Measurements from ENCODE around the gene BCL11A. TPM values are rescaled to one million over a fixed set of nuclear protein-coding genes. Genes with fewer than 3 reads are reported as not detected.

The BCL11A gene
- total RNA-seq, 1 donor from 2014 or later: 31.2 TPM

DNA sequence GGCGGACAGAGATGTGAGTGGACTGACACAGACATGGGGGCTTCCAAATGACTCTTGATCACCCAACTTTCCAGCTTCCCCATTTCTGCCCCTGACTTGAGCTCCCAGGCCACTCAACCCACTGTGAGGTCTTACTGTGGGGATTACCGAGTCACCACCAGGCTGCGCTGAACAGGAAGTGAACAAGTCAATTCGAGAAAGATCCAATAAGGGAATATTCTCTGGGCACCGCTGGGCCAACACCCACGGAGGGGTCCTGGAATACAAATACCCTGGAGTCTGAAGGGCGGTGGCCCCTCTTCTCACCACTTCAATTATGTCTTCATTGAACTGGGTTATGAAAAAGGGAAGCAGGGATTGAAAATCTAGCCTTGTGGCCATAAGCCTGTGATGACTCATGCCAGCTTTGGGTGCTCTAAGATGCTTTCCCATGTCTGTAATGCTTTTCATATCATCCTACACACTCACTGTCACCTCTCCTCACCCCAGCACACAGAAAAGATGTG is 37.7 kb downstream of the BCL11A start:
- intact Hi-C loops (cut with micrococcal nuclease): no loop called here
- no peak for DNase-seq
- ATAC-seq: no peak

DNA sequence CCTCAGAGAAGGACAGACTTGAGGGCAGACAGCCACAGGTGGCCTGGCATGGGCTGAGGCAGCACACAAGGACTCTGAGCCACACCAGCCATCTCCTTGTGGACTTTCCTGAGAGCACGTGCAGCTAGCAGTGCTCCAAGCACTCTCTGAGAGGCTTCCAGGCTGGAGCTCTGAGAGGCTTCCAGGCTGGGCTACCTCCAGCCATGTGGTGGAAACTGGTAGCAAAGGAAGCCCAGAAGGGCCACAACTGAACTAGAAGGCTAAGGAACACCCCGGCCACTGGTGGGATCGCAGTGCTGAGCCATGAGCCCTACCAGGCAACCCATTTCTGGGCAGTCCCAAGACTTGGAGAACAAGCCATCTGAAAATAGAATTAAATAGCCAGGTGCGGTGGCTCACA is 39.5 kb downstream of the BCL11A start:
- DNase-seq: no peak
- intact Hi-C loops (cut with micrococcal nuclease): no loop called here
- ATAC-seq: no peak

DNA sequence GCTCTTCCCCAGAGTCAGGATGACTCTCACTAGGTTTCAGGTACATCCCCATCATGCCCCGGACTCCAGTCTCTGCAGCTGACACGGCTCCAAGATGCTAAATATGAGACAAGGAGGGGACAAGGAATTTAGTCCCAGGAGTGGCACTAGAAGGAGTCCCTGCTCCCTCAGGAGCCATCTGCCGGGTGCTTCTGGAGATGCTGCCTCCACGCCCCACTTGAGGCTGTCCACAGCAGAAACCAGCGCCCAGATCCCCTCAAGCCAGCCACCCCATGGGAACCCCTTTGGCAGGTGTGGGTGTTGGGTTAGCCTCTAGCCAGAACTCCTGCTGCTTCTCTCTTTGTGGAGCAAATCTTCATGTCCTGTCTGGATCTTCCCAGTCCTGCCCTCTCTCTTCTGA is 40.3 kb downstream of the BCL11A start:
- ATAC-seq (no peak), DNase-seq (no peak)
- intact Hi-C loops (cut with micrococcal nuclease): no loop called here

DNA sequence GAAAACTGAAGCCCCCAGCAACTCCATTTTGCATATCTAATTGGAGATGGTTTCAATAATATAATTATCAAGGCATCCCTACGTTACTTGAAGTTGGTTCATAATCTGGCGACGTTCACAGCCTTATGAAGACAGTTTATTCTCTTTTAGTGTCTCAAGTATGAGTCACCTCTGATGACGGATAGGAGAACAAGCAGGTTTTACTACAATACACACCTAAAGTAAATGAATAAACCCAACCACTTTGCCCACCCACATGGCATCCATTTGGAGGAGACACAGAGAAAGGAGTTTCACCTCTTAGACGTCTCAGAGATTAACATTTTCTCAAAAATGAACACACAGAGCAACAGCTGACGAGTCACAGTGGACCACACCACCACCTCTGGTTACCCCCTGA is 40.8 kb downstream of the BCL11A start:
- ATAC-seq (no peak), DNase-seq (no peak)
- intact Hi-C loops (cut with micrococcal nuclease): no loop called here

DNA sequence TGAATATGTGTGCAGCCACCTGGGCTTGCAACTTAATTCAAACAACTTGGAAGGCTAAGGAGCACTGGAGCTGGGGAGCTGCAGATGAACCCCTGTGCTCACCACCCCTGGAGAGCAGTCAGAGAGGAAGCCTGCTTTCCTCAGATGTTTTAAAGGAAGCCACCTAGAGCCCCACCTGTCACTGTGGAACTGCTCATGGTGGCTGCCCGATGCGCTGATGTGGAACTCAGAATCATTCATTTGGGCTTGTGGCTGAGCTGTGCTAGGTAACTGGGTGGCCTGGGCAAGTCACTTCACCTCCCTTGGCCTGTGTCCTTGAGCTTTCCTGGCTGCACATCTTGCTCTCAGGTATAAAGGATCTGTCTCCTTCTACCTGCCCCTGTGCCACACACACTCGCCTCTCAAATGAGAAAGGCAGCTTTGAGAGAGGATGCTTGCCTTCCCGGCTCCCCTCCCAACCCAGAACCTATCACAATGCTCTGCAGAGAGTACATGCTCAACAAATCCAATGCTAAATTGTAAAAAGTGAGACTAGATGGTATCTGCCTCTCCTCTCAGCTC is 41.3 kb downstream of the BCL11A start:
- DNase-seq: no peak
- no peak for ATAC-seq
- intact Hi-C loops (cut with micrococcal nuclease): no loop called here

DNA sequence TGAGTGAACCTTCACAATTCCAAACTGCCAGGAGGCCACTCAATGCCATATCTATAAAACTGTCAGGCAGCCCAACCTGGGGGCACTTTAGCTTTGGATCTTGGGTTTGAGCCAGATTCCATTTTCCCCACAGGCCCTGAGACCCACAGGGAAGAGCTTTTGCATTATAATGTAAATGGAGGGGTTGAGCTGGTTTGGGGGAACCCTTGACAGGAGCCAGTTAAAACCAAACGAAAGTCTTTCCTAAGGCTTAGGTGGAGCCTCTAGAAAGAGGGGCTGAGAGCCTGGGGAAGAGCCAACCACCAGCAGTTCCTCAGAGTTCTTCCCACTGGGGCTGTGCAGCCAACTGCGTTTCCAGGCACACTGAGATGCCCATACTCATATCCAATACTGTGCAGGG is 42.7 kb downstream of the BCL11A start:
- no peak for ATAC-seq
- intact Hi-C loops (cut with micrococcal nuclease): no loop called here
- DNase-seq: no peak

DNA sequence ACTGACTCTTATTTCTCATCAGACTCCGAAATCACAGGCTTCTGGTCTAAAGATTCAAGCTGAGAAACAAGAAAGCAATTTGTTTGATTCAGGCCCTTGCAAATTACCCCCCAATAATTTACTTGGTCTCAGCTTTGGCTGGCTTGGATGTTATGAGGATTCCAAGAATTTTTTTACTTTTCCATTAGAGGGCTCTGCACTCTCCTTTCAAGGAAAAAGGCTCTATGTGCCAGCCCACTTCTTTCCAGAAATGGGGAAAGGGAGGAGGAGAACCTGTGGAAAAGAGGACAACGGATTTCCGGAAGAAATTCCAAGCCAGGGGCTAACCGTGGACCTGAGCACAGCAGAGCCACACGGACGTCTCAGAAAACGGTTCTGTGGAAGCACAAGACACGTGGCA is 44.4 kb downstream of the BCL11A start:
- intact Hi-C loops (cut with micrococcal nuclease): no loop called here
- no peak for DNase-seq
- ATAC-seq: no peak

DNA sequence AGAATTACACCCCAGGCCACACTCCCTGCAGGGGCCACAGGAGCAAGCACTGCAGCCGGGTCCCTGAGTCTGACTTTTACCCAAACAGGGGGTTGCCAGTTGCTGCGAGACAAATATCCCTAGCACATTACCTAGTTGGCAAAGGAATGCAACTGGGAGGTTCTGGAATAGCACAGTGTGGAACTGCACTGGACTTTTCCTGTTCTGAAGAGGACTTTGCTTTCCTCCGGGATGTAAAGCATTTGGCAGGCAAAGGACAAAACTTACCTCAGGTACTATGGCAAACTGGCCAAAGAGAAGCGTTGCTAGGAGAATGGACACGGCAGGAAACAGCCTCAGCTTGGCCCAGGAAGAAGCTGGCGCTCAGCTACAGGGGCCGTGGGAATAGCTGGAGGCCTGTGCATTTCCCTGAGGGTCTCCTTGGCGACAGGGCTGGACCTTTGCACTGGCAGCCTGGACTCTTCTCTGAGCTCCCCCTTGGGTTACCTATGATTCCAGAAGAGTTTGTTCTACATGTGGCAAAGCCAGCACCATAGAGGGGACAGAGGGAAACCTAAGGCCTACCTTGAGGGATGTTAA is 45.0 kb downstream of the BCL11A start:
- ATAC-seq (peak; percentile 16), DNase-seq (no peak)
- intact Hi-C loops (cut with micrococcal nuclease): no loop called here

DNA sequence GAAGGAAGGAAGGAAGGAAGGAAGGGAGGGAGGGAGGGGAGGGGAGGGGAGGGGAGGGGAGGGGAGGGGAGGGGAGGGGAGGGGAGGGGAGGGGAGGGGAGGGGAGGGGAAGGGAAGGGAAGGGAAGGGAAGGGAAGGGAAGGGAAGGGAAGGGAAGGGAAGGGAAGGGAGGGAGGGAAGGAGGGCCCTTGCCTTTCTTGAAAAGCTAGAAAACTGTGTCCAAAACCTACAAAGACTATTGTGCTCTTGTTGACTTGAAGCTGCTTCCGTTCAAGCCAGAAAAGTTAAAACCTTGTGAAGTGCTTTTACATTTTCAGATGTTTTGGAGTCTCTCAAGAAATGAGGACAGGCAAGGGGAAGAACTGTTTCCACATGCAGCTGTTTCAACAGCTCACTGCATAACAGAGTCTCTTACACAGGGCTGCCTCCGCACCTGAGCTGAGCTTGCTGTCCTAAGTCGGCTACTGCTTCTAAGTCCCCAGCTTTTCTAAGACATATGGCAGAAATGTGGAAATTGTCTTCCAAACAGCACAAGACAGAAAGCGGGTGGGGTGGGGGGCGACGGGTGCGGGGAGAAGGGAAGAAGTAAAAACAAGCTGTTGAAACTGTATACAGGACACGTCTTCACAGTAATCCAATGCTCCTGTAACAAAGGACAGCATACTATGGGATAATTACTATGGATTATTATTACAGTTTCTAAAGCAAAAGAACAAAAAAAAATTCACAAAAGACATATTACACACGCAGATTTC is 46.1 kb downstream of the BCL11A start:
- intact Hi-C loops (cut with micrococcal nuclease): no loop called here
- no peak for DNase-seq
- ATAC-seq: no peak

DNA sequence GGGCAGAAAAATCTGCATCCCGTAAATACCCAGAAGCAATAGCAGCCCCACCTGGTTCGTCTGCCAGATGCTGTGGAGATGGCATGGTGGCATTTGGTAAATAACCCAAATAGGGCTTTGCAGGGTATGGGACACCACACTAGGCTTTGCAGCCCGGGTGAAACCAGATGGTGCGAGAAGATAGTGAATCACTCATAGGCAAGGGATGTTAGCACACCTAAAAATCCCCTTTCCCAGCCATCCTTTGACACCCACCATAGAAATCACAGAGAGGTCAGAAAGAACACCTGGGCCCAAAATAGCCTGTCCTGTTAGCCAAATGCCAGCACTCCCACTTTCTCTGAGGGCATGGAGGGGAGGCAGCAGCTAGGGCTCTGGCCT is 47.6 kb downstream of the BCL11A start:
- intact Hi-C loops (cut with micrococcal nuclease): no loop called here
- DNase-seq: no peak
- ATAC-seq: peak; percentile 34

DNA sequence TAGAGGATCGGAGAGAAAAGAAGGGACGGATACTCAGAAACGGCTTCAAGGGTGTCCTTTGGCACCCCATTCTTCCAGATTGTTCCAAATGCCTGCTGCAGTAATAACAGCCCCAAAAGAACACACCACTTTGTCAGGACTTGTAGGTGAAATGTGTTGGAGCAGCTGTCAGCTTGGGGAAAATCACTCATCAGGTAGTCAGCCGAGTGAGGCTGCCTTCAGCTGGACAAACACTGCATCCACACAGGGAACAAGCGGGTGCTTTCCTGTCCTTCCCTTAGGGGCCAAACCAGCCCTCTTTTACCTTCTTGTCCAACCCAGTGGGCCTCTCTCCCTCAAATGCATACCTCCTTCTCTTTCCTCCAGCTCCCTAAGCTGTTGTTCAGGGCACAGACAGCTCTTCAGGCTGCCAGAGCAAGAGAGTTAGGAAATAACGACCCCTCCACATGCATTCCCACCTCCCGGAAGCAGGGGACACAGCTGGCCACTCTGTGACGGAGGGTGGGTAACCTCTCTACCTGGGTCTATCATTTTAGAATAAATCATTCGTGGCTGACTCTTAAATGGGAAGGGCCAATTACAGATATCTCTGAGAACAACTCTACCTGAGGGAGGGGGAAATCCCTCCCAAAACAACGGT is 48.1 kb downstream of the BCL11A start:
- intact Hi-C loops (cut with micrococcal nuclease): no loop called here
- DNase-seq (no peak), ATAC-seq (peak; percentile 74)

DNA sequence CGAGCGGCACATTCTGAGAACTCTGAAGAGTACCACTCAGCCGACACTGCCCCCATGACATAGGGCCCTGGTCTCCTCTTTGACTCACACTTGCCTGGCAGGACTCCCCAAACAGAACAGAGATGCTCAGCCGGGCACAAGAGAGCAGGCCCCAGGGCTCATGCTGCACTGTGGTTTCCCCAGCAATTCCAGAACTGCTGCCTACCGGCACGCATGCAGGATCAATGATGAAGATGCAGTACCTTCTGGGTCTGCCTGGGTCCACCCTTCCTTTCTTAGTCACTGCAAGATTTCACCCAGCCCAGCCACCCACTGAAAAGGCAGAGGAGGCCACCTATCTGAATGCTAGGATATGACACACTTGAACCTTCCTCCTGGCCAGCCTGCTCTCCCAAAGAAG is 49.4 kb downstream of the BCL11A start:
- intact Hi-C loops (cut with micrococcal nuclease): no loop called here
- ATAC-seq: peak; percentile 42

DNA sequence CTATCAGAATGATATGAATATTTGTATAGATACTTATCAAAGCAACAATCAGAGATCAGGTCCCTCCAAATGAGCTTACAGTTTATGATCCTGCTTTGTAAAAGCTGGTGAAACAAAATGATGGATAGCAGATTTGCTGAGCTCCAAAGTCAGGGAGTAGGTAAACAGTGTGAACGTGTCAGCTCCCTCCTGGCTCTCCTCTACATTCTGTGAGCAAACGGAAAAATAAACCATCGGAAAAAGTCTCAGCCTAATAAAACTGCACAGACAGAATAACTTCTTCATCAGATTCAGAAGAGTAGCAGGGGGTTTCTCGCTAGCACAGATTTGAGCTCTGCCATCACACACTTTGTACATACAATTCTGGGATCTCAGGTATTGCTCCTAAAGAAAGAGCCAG is 51.3 kb downstream of the BCL11A start:
- intact Hi-C loops (cut with micrococcal nuclease): no loop called here

More for the DNA sequence above, 49.4 kb downstream of the BCL11A start:
- DNase-seq: no peak

DNA sequence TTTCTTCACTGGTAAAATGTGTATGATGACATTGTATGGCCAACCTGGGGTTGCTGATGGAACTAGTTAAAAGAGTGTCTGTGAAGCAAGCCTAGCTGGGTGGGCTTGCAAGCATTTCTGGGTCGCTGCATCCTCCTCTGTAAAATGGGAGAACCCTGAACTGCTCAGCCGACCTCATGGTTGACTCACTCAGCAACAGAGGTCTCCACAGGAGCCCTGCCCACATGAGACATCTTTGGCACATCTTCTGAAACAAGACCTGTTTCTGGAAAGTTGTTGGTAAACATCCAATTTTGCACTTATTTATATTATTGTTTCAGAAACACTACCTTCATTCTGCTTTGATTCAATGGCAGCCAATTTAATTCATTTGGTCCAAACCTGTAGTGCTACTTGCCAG is 52.6 kb downstream of the BCL11A start:
- ATAC-seq: no peak
- no peak for DNase-seq
- intact Hi-C loops (cut with micrococcal nuclease): no loop called here

More for the DNA sequence above, 51.3 kb downstream of the BCL11A start:
- ATAC-seq: no peak
- no peak for DNase-seq

DNA sequence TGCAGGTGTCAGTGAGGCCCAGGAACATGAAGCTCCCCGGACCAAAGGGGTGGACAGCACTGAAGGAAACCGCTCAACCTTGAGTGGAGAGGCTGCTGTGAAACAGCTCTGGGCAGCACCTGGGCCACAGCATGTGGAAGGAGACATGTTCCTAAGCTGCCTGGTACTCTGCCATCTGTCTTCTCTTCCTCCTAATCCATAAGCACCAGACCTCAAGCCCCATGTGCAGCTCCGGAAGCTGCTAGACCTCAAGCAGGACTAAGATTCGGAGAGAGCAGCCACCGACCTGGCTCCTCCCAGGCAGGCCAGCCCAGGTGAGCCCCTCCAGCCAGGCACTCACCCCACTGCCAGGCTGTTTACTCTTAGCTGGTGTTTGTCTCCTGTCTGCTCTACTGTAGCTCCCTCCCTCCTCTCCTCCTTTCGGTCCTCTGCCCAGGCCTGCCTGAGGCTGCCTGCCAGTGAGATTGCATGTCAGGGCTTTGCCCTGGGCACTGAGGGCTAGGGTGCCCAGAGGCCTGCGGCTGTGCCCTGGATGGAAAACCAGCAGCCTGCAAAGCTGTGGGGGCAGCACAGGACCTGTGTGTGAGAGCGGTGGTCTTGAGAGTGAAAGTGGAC is 53.7 kb downstream of the BCL11A start:
- ATAC-seq (peak; percentile 91), DNase-seq (peak; percentile 70)
- intact Hi-C loops (cut with micrococcal nuclease): no loop called here

DNA sequence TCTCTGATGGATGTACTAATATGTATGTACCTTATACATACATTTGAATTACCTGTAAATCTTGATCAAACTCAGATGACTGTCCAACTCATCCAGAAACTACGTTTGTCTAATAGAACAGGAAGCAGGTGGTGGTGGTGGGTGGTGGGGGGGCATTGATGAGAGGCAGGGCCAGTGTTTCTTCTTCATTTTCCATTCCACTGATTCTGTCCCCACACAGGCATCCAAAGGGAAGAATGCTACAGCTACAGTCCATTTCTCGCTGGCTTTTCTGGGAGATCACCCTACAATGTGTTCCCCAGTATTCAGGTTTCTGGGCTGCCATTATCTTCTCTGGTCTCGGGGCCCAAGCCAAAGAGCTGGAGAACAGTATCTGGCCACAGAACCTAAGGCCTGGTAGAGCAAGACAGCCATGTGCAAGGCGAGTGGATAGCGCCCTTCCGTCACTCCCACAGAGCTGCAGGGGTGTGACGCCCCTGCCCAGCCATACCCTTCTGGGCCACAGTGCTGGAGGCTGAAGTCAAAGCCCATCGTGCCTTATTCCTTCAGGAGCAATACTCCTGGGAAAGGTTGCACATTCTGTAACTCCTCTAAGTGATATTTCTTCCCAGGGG is 54.5 kb downstream of the BCL11A start:
- DNase-seq (no peak), ATAC-seq (no peak)
- intact Hi-C loops (cut with micrococcal nuclease): no loop called here

DNA sequence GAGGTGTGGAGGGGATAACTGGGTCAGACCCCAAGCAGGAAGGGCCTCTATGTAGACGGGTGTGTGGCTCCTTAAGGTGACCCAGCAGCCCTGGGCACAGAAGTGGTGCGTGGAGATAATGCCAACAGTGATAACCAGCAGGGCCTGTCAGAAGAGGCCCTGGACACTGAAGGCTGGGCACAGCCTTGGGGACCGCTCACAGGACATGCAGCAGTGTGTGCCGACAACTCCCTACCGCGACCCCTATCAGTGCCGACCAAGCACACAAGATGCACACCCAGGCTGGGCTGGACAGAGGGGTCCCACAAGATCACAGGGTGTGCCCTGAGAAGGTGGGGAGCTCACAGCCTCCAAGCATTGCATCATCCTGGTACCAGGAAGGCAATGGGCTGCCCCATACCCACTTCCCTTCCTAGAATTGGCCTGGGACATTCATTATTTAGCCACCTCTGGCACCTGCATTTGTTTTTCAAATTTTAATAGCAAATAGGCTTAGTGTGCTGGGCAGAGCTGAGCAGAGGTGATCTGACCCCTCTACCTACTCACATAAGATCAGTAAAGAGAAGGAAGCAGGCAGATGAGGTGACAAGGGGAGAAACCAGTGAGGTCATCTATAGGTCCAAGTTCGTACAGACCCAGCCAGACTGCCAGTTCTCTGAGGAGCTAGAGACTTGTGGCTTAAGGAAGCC is 55.2 kb downstream of the BCL11A start:
- intact Hi-C loops (cut with micrococcal nuclease): no loop called here
- ATAC-seq: peak; percentile 39
- DNase-seq: no peak

DNA sequence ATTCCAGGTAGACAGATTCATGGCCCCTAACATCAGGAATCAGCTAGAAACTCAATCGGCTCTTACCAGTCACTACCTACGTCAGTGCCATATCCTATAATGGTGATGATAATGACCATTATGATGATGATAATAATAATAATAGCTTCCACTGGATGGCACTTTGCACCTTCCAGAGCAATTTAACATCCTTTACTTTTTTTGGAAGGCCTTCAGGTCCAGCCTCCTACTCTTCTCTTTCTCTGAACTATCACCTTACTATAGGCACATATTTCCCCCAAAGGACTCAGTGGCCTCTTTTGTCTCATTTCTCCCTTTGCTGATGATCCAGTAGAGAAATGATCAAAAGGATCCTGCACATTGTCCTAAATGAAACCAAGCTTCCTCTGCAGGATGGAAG is 56.0 kb downstream of the BCL11A start:
- intact Hi-C loops (cut with micrococcal nuclease): no loop called here
- ATAC-seq (no peak), DNase-seq (no peak)

DNA sequence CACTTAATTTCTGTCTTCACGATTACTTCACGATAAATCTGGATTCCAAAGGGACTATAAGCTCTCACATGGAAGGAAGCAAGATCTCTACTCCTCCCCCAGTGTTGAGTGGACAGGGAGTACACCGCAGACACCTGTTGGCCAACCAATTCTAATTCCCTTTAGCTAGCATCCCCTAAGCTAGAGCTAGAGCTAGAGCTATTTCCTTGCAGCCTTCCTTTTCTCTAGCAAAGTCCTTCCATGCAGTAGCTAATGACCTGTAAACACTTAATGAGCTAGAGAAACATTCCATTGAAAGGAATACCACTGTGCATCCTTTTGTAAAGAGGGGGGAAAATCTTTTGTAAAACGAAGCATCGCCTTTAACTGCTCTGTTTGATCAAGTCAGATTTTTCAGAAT is 56.5 kb downstream of the BCL11A start:
- no peak for ATAC-seq
- intact Hi-C loops (cut with micrococcal nuclease): no loop called here
- DNase-seq: no peak

All from left ventricle myocardium superior (tissue), 1 donor.